Measurements from ENCODE around the gene DPP6.

DPP6 gene

DNA sequence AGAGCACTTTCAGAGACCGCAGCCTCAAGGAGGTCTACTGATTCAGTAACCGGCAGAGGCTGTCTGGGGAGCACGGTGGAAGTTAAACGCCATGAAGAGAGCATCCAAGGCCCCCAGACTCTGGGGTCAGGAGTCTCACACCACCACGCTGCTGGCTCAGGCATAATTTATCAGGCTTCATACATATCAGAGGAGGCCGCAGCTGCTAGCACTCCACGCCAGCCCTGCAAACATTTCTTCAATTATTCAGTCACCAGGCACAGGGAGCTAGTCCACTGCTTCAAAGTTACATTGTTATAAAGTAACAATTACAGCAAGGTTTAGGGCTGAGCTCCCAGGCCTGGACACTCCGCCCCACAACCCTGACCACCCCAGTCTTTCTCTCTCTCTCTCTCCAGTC is 852.9 kb downstream of the DPP6 start:
- no peak for DNase-seq

DNA sequence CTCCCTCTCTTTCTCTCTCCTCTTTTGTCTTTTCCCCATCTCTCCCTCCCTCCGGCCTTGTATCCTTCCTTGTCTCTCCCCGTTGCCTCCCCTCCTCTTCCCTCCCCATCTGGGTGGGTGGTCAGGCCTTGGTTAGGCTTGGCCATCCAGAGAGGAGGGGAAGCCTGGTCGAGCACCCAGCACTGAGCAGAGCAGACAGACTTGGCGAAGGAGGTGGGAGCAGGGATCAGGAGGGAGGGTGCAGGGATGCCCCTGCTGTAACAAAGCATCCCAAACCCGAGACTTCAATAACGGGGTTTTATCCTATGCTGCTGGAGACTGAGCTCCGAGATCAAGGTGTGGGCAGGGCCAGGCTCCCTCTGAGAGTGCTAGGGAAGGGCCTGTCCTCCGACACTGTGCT is 853.4 kb downstream of the DPP6 start:
- no peak for DNase-seq

DNA sequence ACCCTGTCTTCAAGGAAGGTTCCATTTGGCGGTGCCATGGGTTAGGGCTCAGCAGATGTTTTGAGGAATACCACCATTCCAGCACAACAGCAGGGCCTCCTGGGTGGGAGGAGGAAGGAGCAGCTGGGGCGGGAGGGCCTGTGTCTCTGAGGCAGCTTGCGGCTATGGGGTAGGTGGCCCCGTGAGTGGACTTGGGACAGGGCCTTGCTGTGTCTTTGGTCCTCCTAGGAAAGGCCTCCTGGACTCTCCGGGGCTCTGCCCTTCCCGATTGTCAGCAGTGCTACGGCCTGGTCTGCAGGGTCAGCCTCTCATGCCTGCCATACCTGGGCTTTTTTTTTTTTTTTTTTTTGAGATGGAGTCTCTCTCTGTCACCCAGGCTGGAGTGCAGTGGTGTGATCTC is 854.0 kb downstream of the DPP6 start:
- DNase-seq: no peak

DNA sequence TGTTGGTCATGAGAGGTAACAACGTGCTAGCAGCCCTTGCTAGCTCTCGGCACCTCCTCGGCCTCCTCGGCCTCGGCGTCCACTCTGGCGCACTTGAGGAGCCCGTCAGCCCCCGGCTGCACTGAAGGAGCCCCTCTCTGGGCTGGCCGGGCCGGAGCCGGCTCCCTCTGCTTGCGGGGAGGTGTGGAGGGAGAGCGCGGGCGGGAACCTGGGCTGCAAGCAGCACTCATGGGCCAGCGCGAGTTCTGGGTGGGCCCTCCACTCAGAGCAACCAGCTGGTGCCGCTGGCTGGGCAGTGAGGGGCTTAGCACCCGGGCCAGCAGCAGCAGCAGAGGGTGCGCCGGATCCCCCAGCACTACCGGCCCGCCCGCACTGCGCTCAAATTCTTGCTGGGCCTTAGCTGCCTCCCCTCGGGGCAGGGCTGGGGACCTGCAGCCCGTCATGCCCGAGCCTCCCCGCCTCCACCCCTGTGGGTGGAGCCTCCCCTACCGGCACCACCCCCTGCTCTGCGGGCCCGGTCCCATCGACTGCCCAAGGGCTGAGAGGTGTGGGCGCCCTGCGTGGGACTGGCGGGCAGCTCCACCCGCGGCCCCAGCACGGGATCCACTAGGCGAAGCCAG is 854.6 kb downstream of the DPP6 start:
- DNase-seq: no peak

DNA sequence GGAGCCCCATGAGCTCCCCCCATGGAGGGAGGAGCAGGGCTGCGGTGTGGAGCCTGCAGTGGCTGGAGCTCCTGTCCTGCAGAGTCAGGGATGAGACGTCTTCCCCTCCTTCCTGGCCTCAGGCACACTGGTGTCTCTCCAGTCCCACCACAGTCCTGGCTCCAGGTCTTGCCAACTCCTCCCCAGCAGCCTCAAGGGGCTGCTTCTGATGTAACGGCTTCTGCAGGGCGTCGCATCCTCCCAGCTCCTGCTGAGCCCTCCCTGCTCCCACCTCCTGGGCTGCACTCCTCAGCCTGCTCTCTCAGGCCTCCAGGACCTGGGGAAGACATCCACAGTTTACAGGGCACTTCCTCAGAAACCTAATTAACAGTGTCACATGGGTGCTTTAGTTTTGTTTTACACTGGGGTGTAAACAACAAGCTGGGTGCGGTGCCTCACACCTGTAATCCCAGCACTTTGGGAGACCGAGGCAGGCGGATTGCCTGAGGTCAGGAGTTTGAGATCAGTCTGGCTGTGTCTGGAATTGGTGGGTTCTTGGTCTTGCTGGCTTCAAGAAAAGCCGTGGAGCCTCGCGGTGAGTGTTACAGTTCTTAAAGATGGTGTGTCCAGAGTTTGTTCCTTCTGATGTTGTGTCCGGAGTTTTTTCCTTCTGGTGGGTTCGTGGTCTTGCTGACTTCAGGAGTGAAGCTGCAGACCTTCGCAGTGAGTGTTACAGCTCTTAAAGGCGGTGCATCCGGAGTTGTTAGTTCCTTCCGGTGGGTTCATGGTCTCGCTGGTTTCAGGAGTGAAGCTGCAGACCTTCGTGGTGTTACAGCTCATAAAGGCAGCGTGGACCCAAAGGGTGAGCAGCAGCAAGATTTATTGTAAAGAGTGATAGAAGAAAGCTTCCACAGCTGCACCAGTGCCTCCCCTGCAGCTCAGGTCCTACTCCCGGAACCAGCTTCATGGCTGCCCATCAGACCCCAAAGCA is 855.7 kb downstream of the DPP6 start:
- no peak for DNase-seq

DNA sequence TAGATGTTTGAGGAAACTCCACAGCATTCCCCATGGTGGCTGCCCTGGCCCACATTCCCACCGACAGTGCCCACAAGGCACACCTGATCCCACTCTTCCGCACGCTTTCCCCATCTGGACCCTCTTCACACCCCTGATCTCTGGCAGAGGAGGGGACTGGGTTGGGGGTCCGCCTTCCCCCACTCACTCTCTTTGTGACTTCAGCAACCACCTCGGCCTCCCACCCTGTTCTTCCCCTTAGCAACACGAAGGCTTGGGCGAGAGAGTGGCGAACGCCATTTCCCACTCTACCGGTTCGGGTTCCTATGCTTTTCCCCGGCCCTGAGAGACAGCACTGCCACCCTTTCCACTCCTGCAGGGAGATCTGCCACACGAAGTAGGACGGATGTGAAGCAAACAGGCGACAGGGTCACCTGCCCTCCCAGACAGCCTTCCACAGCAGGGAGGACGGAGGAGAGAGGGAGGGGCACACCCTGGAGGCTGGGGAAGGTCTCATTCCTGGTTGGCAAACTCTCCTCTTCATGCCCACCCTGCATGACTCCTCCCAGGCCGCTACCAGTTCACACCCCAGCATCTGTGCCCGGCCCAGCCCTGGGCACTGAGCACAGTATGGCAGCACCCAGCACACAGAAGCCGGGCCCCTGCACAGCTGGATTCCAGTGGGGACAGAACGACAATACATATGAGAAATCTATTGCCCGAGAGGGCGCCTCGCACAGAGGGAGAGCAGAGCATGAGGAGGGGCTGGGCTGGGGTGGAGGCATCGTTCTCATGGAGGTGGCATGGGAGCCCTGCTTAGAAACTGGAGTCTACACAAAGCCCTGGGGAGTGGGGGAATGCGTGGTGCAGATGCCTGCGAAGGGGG is 857.3 kb downstream of the DPP6 start:
- DNase-seq: no peak

DNA sequence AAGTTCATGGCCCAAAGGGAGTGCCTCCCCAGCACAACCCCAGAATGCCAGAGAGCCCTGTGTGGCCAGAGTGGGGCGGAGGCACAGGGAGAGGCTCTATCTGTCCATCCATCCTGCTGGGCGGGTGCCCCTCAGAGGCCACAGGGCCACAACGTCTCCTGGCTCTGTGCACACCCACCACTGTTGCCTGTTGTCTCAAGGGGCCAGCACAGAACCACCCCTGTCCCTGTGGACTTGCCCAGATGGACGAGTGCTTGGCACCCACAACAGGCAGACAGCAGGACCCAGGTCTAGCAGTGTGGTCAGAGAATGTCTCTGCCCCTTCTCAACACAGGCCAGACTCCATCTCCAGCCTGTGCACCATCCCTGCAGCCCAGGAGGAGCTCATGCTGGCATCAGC is 857.9 kb downstream of the DPP6 start:
- no peak for DNase-seq

DNA sequence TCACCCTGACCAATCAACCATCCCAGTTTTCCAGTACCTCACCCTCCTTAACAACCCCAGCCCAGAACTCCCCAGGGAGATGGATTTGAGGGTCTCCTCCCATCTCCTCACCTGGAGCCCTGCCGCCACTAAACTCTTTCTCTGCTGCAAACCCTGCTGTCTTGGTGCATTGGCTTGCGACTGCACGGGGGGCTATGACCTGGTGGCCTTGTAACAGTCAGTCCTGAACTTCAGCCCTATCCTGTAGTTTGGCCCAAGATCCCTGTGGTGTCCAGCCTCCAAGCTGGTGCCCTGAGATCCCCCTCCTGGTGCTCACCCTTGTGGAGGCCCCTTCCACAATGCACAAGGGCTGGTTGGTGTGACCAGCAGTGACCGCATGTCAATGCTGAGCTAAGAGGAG is 858.8 kb downstream of the DPP6 start:
- DNase-seq: no peak

DNA sequence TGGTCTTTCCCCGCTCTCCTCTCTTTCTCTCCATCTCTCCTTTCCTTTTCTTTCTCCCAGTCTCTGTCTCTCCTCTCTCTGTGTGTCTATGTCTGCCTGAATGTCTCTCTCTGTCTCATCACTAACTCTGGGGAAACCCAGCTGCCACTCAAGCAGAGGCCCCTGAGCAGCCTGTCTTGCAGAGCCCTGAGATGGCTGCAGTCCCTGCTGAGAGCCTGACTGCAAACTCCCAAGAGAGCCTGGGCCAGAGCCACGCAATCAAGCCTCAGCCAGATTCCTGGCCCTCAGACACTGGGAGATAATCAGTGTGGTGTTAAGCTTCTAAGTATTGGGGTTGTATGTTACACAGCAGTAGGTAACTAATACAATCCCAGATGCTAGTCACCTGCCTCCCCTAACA is 859.2 kb downstream of the DPP6 start:
- no peak for DNase-seq

DNA sequence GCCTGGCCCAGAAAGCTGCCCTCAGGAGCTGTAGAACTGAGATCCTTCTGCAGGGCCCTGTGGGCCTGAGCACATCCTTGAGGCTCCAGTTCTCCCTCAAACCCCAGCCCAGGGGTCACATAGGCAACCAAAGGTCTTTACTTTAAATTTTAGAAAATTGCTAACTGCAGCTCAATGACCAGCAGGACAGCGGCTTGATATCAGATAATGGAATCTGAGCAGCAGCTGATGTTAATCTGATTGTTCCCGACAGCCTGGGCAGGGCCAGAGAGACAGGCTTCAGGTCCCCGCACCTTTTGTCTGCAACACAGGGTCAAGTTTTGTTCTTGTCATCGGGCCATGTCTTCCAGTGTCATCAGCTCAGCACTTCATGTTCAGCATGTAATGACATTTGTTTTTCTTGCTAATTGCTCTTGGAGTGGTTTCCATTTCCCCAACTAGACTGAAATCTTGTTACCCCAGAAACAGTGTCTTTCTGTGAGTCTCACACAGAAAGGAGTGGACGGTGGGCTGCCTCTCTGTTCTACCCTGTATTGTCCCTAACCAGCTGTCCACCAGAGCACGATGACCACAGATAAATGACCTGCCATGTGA is 859.8 kb downstream of the DPP6 start:
- no peak for DNase-seq

DNA sequence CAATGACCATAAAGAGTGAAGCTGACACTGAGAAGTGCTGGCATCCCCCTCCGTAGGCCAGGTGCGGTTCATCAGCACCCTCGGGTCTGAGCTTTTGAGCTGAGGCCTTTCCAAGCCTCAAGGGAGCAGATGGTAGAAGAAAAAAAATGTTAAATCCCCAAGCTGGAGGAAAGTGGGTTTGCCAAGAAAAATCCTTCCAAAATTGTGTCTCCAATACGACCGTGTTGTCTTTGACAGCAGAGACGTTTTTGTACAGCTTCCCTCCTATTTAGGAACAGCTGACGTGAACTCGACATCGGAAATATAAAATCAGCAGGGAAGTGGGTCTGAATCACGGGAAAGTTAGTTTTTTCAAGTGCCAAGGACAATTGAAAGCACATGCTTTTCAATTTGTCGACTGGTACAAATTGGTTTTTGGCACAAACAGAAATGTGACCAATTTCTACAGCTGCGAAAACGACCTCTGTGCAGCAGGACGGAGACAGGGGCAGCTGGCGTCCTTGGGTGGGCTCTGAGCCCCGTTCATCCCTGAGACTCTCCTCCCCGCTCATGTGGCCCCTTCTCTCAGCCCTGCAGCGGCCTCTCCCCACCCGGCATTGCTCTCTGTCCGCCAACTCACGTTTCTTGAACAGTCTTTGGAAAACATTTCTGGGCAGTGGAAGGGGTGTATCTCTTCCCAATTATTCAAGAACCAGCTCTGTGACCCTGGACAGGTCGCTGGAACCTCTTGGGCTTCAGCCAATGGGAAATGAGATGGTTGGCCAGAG is 860.9 kb downstream of the DPP6 start:
- DNase-seq: no peak

DNA sequence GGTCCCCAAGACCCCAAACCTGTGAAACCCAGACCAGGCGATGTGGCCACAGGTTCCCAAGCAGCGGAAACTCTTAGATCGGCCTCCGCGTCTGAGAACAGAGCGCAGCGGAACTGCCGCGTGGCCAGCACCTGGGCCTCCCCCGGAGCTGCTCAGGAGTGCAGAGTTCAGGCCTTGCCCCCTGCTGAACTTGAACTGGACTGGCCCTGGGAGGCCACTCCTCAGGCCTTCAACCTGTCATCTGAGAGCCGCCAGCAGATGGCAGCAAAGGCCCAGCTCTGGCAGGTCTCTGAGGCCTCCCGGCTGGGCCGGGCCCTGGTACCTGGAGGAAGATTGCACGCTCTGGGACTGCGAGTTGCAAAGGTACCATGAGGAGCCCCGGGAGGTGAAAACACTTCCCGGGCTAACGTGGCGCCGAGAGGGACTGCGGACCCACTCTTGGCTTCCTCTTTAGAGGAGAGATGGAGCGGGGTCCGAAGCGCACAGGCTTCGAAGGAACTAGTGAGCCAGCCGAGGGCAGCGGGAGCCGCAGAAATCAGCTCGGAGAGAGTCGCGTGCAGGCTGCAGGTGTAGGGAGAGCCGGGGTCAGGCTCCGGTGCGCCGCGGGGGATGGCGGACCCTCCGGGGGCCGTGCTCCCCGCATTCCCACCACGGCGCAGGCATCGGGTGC is 861.6 kb downstream of the DPP6 start:
- peak; percentile 87 for DNase-seq

DNA sequence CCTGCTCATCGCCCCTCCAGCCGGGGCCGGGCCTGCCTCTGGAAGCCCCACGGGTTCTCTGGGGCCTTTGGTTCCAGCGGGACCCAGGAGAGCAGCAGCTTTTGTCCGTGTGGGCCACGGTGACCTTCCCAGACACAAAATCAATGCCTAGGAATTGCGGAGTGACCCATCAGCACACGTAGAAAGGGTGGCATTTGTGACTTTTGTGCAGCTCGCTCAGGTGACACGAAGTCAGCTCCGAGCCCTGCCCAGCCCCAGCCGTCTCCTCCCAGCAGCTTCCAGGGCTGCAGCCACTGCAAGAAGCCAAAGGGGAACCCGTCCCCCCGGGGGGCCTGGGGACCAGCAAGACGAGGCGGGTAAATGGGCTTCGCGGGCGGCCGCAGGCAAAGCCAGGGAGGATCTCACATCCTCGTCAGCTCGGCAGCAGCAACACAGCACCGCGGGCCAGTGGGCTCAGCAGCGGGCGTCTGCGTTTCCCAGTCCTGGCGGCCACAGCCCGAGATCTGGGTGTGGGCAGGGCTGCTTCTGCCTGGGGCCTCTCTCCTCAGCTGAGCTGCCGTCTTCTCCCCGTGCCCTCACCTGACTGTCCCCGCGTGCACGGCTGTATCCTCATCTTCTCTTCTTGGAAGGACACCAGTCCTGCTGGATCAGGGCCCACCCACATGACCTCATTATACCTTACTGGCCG is 862.3 kb downstream of the DPP6 start:
- DNase-seq: no peak

DNA sequence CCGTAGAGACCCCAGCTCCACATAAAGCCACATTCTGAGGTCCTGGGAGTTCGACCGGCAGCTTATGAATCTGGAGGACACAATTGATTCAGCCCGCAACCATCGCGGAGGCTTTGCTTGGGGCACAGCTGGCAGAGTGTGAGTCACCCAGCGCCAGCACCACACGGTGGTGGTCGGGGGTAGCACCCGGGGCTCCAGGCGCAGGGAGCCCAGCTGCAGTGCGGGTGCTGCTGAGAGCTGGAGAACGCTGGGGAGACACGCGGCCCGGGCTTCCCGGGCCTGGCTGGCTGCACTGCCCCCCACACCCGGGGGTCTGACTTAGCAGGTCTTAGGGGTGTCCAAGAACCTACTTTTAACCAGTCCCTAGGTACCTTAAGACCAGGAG is 862.8 kb downstream of the DPP6 start:
- no peak for DNase-seq

DNA sequence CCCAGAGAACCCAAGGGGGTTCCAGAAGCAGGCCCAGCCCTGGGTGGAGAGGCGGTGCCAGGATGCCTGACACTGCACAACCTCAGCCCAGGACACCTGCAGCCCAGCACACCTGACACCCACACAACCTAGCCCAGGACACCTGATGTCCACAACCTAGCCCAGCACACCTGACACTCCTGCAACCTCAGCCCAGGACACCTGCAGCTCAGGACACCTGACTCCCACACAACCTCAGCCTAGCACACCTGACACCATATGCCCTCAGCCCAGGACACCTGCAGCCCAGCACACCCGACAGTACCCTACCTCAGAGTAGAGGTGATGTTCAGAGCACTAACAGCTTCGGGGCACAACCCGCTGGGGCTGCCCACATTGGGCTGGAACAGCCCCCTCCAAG is 863.4 kb downstream of the DPP6 start:
- no peak for DNase-seq

DNA sequence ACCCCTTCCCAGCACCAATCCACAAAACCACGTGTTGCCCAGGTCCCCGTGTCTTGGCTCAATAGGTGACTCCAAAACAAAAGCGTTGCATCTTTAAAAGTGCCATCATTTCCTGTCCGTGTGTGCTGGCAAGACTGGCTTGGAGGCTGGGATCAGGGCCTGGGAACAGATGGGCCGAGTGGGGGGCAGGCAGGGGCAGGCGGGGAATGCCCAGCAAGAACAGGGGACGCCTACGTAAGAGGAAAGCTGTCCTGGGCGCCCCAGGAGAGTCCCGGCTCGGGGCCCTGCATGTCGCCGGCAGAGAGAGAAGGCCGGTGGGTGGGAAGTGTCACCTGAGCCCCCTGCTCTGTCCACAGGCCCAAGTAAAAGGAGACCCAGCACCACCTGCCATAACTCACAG is 864.2 kb downstream of the DPP6 start:
- DNase-seq: no peak

DNA sequence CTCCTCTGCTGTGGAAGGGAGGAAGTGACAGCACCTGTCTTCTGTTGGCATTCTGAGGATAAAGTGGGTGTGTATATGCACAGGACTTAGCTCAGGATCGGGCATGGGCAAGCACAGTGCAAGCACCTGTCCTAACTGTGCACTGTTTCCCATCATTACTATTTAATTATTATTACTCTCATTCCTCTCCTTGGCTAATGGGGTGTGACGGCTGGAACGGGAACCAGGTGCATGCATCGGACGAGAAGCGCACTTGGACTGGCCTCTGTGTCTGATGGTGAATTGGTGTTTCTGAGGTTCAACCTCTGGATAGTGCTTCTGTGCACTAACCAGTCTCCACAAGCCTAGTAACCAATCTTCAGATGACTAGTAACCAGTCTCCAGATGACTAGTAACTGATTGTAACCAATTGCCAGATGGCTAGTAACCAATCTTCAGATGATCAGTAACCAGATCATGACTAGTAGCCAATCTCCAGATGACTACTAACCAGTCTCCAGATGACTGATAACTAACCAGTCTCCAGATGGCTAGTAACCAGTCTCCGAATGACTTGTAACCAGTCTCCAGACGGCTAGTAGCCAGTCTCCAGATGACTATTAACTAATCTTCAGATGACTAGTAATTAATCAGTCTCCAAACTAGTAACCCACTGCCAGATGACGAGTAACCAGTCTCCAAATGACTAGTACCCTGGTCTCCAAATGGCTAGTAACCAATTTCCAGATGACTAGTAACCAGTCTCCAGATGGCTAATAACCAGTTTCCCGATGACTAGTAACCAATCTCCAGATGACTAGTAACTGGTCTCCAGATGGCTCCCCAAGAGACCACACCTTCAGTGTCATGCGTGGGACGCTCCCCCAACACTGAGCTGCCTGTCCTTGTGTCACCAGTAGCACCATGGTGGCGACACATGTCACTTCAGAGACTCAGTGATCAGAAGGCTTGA is 864.9 kb downstream of the DPP6 start:
- no peak for DNase-seq

DNA sequence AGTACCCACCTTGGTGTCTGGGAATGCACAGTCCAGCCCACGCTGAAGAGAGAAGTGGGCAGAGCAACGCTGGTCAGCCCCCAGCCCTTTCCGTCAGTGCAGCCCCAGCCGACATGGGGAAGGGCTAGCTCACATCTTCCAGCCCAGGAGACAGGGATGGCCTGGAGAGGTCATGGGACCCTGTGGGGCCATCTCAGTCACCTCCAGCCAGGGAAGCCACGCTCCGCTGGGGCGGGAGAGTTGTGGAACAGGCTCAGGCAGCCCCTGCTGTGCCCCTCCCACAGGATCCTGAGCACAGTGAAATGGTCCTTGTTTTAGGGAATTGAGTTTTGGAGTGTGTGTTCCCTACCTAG is 865.6 kb downstream of the DPP6 start:
- DNase-seq: no peak

DNA sequence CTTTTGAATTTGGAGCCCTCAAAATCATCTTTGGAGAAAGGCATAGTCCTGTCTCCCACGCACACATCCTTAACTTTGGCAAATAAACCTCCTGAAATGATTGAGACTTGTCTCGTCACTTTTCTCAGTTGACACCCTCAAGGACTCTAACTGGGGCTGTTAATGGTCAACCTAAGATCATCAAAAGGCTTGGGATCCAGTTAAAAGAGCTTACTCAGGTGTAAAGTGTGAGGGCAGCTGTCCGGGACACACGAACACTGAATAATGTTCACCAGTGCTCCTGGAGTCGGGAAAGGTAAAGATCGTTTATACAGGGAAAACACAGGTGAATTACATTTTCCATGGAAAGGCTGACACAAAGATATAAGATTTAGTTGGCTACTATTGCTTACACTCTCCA is 866.1 kb downstream of the DPP6 start:
- no peak for DNase-seq

DNA sequence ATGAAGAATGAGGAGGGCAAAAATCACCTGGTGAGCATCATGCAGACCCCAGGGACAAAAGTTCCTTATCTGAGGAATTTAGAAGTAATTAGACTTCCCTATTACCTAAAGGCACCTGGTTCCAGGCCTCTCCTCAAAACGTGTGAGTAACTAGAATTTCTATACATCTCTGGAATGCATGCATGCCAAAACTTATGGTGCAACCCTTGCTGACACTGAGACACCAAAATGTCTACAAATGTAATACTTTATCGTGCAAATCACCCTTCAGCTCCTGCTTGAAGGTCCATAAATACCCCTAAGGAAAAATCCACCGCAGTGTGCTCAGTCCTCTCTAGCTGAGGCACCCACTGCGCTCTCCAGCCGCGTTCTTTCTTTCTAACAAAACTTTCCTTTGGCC is 866.5 kb downstream of the DPP6 start:
- no peak for DNase-seq
